ENCODE results near the gene RIMS3. TPM values are rescaled to one million over a fixed set of nuclear protein-coding genes. Genes with fewer than 3 reads are reported as not detected.
A peak's percentile ranks its signal among the peaks of the same experiment; 100 is the strongest.

RIMS3 gene
- total RNA-seq: 1.8 and 4.2 TPM in 2 replicates

DNA sequence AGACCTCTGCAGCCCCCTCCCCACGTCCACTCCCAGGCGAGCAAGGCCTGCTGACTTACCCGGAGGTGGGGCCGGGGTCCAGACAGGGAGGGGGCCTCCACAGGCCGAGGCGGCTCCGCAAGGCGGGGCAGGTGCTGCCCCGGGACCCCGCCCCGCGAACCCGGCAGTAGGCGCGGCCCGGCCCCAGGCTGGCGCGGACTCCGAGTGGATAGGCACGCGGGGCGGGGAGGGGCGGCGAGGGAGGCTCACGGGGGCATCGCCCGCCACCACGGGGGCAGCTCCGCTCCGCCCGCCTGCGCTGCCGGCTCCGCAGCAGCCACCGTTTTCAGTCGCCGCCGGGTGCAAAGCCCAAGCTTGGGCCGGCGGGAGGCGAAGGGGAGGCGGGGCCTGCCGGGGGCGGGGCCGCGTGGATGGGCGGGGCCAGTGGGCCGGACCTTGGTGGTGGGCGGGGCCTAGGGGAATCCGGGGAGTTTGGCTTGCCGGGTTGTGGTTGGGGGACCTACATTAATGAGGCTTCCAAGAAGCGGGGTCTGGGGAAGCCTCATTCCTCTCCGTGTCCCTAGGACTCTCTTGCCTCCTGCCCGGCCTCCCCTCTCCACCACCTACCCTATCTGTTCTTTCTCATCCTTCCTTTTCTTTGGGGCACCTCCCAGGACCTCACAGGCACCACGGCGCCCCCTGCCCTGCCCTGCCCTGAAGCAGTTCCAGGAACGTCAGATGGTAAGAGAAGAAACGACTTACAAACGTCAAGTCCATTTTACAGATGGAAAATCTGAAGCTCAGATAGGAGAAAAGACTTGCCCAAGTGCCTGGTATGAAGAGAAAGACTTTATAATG is at the start of gene RIMS3:
TSS of gene RIMS3 (minus strand) at position 348 of the 837 bp plus-strand sequence. CDS start 23,757 bp downstream, outside the sequence.
- H3K4me3 ChIP-seq (ENCODE audit: low read depth, low read length): peak within 1 kb of the TSS; percentile 60
- no peak for DNase-seq (ENCODE audit: low read depth)
- TF ChIP-seq, protein P1, sequence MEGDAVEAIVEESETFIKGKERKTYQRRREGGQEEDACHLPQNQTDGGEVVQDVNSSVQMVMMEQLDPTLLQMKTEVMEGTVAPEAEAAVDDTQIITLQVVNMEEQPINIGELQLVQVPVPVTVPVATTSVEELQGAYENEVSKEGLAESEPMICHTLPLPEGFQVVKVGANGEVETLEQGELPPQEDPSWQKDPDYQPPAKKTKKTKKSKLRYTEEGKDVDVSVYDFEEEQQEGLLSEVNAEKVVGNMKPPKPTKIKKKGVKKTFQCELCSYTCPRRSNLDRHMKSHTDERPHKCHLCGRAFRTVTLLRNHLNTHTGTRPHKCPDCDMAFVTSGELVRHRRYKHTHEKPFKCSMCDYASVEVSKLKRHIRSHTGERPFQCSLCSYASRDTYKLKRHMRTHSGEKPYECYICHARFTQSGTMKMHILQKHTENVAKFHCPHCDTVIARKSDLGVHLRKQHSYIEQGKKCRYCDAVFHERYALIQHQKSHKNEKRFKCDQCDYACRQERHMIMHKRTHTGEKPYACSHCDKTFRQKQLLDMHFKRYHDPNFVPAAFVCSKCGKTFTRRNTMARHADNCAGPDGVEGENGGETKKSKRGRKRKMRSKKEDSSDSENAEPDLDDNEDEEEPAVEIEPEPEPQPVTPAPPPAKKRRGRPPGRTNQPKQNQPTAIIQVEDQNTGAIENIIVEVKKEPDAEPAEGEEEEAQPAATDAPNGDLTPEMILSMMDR (conservative IDR thresholded peaks at IDR 0.05; ENCODE audit: low read depth, low read length): peak; percentile 24

DNA sequence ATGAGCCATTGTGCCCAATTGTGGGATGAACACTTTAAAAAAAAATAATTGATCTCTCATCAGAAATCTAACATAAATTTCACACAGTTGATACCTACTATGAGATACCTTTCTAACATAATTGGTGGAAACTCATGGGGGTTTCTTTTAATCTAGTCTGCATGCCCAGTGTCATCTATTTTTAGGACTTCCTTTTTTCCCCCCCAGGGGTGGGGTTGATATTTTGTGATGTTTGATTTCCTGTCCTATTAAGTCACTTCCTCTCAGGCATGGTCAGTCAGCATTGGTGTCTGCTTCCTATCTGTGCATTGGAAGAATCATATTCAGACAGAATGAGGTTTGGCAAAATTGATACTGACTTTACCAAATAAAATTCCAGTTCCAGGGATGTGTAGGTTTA is 47.5 kb upstream of the RIMS3 start:
- no peak overlapping the region for H3K4me3 ChIP-seq (ENCODE audit: low read depth, low read length)
- TF ChIP-seq, protein P1 (conservative IDR thresholded peaks at IDR 0.05; ENCODE audit: low read depth, low read length): no peak
- no peak for DNase-seq (ENCODE audit: low read depth)

DNA sequence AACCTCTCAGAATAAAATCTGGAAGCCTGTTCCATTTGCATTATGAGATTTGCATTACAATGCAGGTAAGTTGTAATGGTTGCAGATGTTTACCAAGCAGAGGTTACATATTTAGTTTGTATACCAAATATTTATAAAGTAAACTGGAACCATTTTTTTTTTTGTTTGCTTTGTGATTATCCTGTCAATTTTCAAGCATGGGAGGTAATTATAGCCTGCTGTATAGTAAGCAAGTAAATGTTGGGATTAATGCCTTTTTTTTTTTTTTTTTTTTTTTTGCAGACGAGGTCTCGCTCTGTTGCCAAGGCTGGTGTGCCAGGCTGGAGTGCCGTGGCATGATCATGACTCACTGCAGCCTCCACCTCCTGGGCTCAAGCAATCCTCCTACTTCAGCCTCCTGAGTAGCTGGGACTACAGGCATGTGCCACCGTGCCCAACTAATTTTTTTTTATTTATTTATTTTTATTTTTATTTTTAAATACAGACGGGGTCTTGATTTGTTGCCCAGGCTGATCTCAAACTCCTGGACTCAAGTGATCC is 47.0 kb upstream of the RIMS3 start:
- DNase-seq (ENCODE audit: low read depth): no peak
- TF ChIP-seq, protein P1 (conservative IDR thresholded peaks at IDR 0.05; ENCODE audit: low read depth, low read length): no peak
- no peak overlapping the region for H3K4me3 ChIP-seq (ENCODE audit: low read depth, low read length)

DNA sequence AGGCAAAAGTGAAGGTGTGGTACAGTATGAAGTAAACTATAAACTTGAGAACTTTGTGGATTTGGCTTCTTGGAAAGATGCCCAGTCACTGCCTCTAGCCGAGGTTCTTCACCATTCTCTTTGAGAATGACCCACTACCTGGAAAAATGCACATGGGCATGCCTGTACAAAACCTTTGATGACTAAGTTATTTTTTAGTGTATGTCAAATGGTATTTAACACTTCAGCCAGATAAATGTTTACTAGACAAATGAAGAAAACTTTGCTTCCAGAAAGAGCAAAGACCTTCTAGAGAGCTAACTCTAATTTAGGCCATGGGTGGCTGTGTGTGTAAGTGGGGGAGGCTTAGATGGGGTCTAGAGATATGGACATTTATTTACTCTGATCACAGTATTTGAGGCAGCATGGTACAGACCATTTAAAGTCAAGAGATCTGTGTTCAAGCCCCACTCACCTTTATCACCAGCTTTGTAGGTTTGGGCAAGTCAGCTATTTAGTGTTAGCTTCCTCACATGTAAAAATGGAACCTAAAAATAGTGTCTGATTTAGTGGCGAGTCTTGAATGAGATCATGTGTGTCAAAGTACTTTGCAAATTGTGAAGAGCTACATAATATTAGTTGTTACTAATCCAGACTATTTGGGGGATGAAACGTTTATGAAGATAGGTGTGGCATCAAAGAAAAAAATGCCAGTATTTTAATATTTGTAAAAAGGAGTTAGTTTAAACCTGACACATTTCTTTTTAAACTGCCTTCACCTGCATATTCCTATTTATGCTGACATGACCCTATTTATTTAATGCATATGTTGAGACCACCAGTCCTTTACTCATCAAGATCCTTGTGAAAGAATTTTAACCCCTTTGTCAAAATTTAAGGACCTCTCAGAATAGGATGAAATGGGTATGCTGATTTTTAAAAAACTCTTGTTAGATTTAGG is 46.3 kb upstream of the RIMS3 start:
- TF ChIP-seq, protein P1 (conservative IDR thresholded peaks at IDR 0.05; ENCODE audit: low read depth, low read length): no peak
- peak overlapping the region; percentile 88 for H3K4me3 ChIP-seq (ENCODE audit: low read depth, low read length)
- no peak for DNase-seq (ENCODE audit: low read depth)

DNA sequence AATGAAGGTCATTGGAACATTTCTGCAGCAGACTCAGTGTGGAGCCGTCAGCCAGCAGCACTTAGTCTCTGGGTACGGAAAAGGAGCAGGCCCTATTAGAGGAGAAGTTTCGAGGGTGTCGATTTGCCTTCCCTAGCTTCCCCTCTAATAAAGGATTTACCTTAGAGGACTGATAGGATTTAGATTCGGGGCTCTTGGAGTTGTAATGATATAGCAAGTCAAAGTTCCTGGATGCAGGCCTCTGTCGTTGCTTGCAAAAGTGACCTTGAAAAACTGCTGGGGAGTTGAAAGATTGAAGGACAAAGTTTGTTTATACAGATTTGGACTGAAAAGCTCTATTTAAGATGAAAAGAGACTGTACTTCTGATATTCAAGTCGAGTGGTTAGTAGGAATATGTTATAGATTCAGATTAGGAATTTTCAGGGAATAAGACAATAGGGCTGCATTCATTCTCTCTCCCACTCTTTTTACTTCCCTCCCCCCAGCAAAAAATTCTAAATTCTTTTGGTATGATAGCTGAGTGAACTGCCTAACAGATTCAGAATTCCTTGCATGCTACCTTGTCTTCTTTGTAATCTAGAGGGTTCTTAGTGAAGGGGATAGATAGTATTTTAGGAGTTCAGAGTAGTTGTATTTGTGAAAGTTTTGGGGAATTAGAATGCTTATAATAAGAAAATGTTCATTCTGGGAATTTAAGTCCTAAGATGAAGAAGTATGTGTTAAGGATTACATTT is 45.3 kb upstream of the RIMS3 start:
- H3K4me3 ChIP-seq (ENCODE audit: low read depth, low read length): peak overlapping the region; percentile 88
- no peak for DNase-seq (ENCODE audit: low read depth)
- TF ChIP-seq, protein P1 (conservative IDR thresholded peaks at IDR 0.05; ENCODE audit: low read depth, low read length): no peak

DNA sequence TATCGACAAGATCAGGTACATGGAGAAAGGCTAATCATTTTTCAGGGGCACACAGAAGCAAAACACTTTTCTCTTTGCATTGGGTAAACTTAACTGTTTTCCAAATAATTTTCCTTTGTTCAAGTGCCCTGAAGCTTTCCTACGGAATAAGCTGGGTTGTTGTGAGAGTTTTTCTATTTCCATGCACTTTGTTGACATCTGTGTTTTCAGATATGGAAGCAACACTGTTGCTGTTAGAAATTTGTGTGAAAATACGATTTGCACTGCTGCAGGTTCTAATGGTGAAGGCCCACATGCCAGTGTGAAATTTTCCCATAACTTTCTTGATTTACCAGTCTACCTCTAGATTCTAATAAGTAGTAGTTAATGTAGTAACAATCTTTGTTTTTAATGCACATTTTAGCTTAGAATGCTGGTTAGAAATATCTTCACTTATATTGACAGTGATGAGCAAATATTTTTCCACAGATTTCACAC is 44.4 kb upstream of the RIMS3 start:
- DNase-seq (ENCODE audit: low read depth): no peak
- TF ChIP-seq, protein P1 (conservative IDR thresholded peaks at IDR 0.05; ENCODE audit: low read depth, low read length): no peak

More for the DNA sequence above, 44.4 kb upstream of the RIMS3 start:
- H3K4me3 ChIP-seq (ENCODE audit: low read depth, low read length): peak overlapping the region; percentile 88
